GM19240 (cell line): Measurements from ENCODE around the gene CAMK2B.
"Not testable (repeated sequence)": the region's sequence is repeated elsewhere in the genome, so short reads cannot be mapped to it uniquely, and the experiment has no call there.

Experiments
- DNase-seq: peaks from one replicate; pipeline ENCODE4 v3.0.0; 2011; ENCODE audit warnings: low spot score; ENCODE audit not compliant: insufficient read length

Gene CAMK2B

GRCh38 chr7:44194562-44195145 lies 130.7 kb downstream of the CAMK2B start:
- DNase-seq = no peak

- no peak for DNase-seq
These were observed 131.3 kb downstream of the CAMK2B start for GRCh38 chr7:44194069-44194468.

GRCh38 chr7:44193011-44193802 lies 132.2 kb downstream of the CAMK2B start:
- no peak for DNase-seq

- DNase-seq = no peak
These were observed 134.2 kb downstream of the CAMK2B start for GRCh38 chr7:44191171-44191570.

- DNase-seq = no peak
These were observed 135.2 kb downstream of the CAMK2B start for GRCh38 chr7:44189993-44190872.

- DNase-seq = no peak
These were observed 136.0 kb downstream of the CAMK2B start, which contains the start of gene GCK for GRCh38 chr7:44189286-44189992. Gene GCK, minus strand, starts transcription at chr7:44189439. Its CDS starts 486 bp downstream, at chr7:44188953.

GRCh38 chr7:44188480-44189225 lies 136.7 kb downstream of the CAMK2B start:
- DNase-seq = no peak

- no peak for DNase-seq
These were observed 137.6 kb downstream of the CAMK2B start for GRCh38 chr7:44187636-44188416.

GRCh38 chr7:44186736-44187135 lies 138.7 kb downstream of the CAMK2B start:
- no peak for DNase-seq

- DNase-seq = no peak
These were observed 139.7 kb downstream of the CAMK2B start for GRCh38 chr7:44185729-44186128.

GRCh38 chr7:44184873-44185446 lies 140.4 kb downstream of the CAMK2B start:
- no peak for DNase-seq

GRCh38 chr7:44184206-44184872 lies 141.1 kb downstream of the CAMK2B start:
- DNase-seq = no peak

GRCh38 chr7:44183386-44183785 lies 142.0 kb downstream of the CAMK2B start:
- no peak for DNase-seq

- DNase-seq = no peak
These were observed 142.6 kb downstream of the CAMK2B start for GRCh38 chr7:44182827-44183226.

- no peak for DNase-seq
These were observed 144.8 kb downstream of the CAMK2B start for GRCh38 chr7:44180631-44181030.

- no peak for DNase-seq
These were observed 147.7 kb downstream of the CAMK2B start for GRCh38 chr7:44177570-44178131.

- DNase-seq = no peak
These were observed 148.9 kb downstream of the CAMK2B start for GRCh38 chr7:44176486-44176885.

- no peak for DNase-seq
These were observed 149.7 kb downstream of the CAMK2B start for GRCh38 chr7:44175730-44176129.

GRCh38 chr7:44174694-44174948 lies 150.8 kb downstream of the CAMK2B start:
- not testable (repeated sequence) for DNase-seq
